CD4-positive, alpha-beta T cell (primary cell): ENCODE data around the gene TBX1. TPM values are rescaled to one million over a fixed set of nuclear protein-coding genes. Genes with fewer than 3 reads are reported as not detected.

ENCODE experiments used
- ATAC-seq: fragments of 200-7000 bp; cut with Tn5 transposase; one replicate; pipeline ENCODE4 v1.10.0; 2022; ENCODE audit warnings: mild to moderate bottlenecking; ENCODE audit not compliant: poor library complexity
- CTCF ChIA-PET: fragments of 350-600 bp; sonication (Branson Sonifier 250); formaldehyde crosslinking; loops from one replicate; lab custom pipeline; 2021; ENCODE audit warnings: antibody characterized with exemption, inconsistent platforms; lab: Charles Lee
- POLR2A ChIA-PET: fragments of 350-600 bp; sonication (Branson Sonifier 250); formaldehyde crosslinking; loops from one replicate; lab custom pipeline; 2021; ENCODE audit warnings: antibody characterized with exemption, inconsistent platforms; lab: Charles Lee
- DNase-seq, 14 experiments: peaks; one replicate each; pipeline ENCODE4 v3.0.0-alpha.2; 2013 to 2020; ENCODE audit warnings: mixed read lengths in 2 of 14
- H3K27ac ChIP-seq, 2 donors: one replicate each; pipeline versions ENCODE4 v1.5.1 to v1.7.0; 2013; ENCODE audit warnings: low read length in 2 of 2, low read depth in 1 of 2, mild to moderate bottlenecking in 1 of 2
- H3K27me3 ChIP-seq, 2 experiments: 1 replicate in 1 of 2; 2 replicates in 1 of 2; pipeline versions ENCODE4 v1.6.1 to v1.7.0; 2013; ENCODE audit warnings: low read length in 2 of 2, control low read depth in 1 of 2, mild to moderate bottlenecking in 1 of 2, moderate library complexity in 1 of 2; ENCODE audit not compliant: insufficient read depth in 2 of 2, control insufficient read depth in 1 of 2
- H3K36me3 ChIP-seq: one replicate; pipeline ENCODE4 v1.6.1; 2013; ENCODE audit warnings: low read length, control low read depth; ENCODE audit not compliant: insufficient read depth
- H3K4me1 ChIP-seq: one replicate; pipeline ENCODE4 v1.6.1; 2013; ENCODE audit warnings: low read length, control low read depth; ENCODE audit not compliant: insufficient read depth
- H3K4me3 ChIP-seq: one replicate; pipeline ENCODE4 v1.5.1; 2013; ENCODE audit warnings: mild to moderate bottlenecking, low read length, moderate library complexity
- H3K9me3 ChIP-seq, 2 experiments: 1 replicate in 1 of 2; 2 replicates in 1 of 2; pipeline versions ENCODE4 v1.6.1 to v1.7.0; 2013; ENCODE audit warnings: low read length in 2 of 2, mild to moderate bottlenecking in 2 of 2, control low read depth in 1 of 2, moderate library complexity in 1 of 2; ENCODE audit not compliant: control insufficient read depth in 1 of 2, insufficient read depth in 1 of 2
- H3K27ac Mint-ChIP-seq: one replicate; pipeline ENCODE4 v1.8.0; 2020; ENCODE audit warnings: mixed read lengths
- H3K27me3 Mint-ChIP-seq: one replicate; pipeline ENCODE4 v1.8.0; 2021; ENCODE audit warnings: mixed read lengths
- H3K36me3 Mint-ChIP-seq: one replicate; pipeline ENCODE4 v1.8.0; 2021; ENCODE audit warnings: low read depth, mixed read lengths
- H3K4me1 Mint-ChIP-seq: one replicate; pipeline ENCODE4 v1.8.0; 2021; ENCODE audit warnings: low read depth, mixed read lengths
- H3K4me3 Mint-ChIP-seq: one replicate; pipeline ENCODE4 v1.8.0; 2020; ENCODE audit warnings: mild to moderate bottlenecking, mixed read lengths
- H3K9me3 Mint-ChIP-seq: one replicate; pipeline ENCODE4 v1.8.0; 2020; ENCODE audit warnings: mixed read lengths
- intact Hi-C, 2 experiments: fragments of 100-400 bp; cut with DNase I in 1 of 2; cut with micrococcal nuclease in 1 of 2; formaldehyde crosslinking; loops; one replicate each; pipeline versions ENCODE4 v1.15.1 to v1.9.0; 2023 to 2025; cut with DNase I, micrococcal nuclease
- polyA plus RNA-seq, 2 donors: library from polyadenylated mRNA; unstranded; fragments of 120-200 nt; gene quantifications; one replicate each; pipeline ENCODE4 v1.2.1, GENCODE V29; 2013
- total RNA-seq, 174 experiments: library from RNA in 2 of 174; stranded (reverse) in 2 of 174; gene quantifications; one replicate each; pipeline ENCODE4 v1.2.3 and lab custom pipeline; 2021 to 2026
- TF ChIP-seq, protein P1 (sequence below): fragments of 200-600 bp; IDR thresholded peaks from one replicate; pipeline ENCODE4 v1.8.0; 2022; ENCODE audit warnings: antibody characterized with exemption, mild to moderate bottlenecking

TBX1 gene
- total RNA-seq (not detected), total RNA-seq (lab: John Stamatoyannopoulos, UW) (0 to 0.25 (median 0) reads per million in 172 experiments)
- polyA plus RNA-seq (2013, experiment 1 of 2), result not detected
- polyA plus RNA-seq (2013, experiment 2 of 2), result 0.26 TPM

DNA sequence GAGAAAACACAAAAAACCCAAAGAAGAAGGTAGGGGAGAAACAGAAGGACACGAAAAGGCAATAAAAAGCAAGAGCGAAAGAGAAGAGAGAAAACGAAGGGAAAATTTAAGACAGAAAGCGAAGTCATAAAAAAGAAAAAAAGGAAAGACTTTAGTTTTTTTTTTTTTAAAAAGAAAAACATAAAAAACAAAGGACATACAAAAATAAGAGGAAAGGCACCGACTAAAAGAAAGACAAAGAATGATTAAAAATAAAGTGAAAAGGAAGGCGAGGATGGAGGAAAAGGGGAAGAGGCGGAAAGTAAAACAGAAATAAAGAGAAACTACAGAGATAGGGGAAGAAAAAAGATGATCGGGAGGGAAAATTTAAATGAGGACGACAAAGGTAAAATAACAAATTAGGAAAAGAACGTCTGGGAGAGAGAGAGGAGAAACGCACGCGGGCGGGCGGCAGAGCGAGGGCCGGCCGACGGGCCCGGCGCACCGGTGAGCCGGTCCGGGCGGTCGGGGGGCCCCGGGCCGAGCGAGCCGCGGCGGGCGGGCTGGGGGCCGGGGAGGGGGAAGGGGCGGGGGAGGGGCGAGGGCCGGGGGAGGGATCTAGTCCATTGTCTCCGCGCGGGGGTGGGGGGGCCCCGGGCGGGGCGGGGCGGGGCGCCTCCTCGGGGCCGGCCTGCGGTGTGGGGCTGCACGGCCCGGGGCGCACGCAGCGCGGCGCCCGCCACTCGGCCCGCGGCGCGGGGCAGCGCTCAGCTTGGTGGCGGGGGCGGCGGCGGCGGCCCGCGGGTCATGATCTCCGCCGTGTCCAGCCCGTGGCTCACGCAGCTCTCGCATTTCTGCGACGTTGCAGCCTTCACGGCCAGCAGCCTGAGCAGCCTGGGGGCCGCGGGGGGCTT, at the start of gene TBX1:
Gene TBX1, plus strand, starts transcription at position 721 of the 893 bp plus-strand sequence. Its CDS starts 66 bp downstream, at position 787.
- H3K27me3 Mint-ChIP-seq, result peaks cover 75% of the 10 kb centered on the region
- H3K9me3 ChIP-seq, result peaks cover 0 to 42% of the 10 kb centered on the region in 2 experiments
- intact Hi-C loops, result no loop called here
- H3K36me3 Mint-ChIP-seq, result no peaks in the 10 kb centered on the region
- POLR2A ChIA-PET, result no interaction called here
- peak within 1 kb of the TSS; percentile 5 for H3K4me3 ChIP-seq
- no peaks in the 10 kb centered on the region for H3K9me3 Mint-ChIP-seq
- H3K4me1 ChIP-seq, result peaks cover 29% of the 10 kb centered on the region
- peaks cover 36% of the 10 kb centered on the region for H3K4me1 Mint-ChIP-seq
- TF ChIP-seq, protein P1, sequence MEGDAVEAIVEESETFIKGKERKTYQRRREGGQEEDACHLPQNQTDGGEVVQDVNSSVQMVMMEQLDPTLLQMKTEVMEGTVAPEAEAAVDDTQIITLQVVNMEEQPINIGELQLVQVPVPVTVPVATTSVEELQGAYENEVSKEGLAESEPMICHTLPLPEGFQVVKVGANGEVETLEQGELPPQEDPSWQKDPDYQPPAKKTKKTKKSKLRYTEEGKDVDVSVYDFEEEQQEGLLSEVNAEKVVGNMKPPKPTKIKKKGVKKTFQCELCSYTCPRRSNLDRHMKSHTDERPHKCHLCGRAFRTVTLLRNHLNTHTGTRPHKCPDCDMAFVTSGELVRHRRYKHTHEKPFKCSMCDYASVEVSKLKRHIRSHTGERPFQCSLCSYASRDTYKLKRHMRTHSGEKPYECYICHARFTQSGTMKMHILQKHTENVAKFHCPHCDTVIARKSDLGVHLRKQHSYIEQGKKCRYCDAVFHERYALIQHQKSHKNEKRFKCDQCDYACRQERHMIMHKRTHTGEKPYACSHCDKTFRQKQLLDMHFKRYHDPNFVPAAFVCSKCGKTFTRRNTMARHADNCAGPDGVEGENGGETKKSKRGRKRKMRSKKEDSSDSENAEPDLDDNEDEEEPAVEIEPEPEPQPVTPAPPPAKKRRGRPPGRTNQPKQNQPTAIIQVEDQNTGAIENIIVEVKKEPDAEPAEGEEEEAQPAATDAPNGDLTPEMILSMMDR, result no peak
- no peak within 1 kb of the TSS for H3K27ac Mint-ChIP-seq
- H3K27ac ChIP-seq, result no peak within 1 kb of the TSS
- no peaks in the 10 kb centered on the region for H3K36me3 ChIP-seq
- DNase-seq (no peak), ATAC-seq (no peak)
- CTCF ChIA-PET, result interaction anchor here (2.1 kb wide), 1 partner anchor 30 kb away, joined by 5 read pairs; no protein-coding TSS in a partner anchor
- H3K27me3 ChIP-seq, result peaks cover 68 to 81% of the 10 kb centered on the region in 2 experiments
- peak within 1 kb of the TSS; percentile 85 for H3K4me3 Mint-ChIP-seq

DNA sequence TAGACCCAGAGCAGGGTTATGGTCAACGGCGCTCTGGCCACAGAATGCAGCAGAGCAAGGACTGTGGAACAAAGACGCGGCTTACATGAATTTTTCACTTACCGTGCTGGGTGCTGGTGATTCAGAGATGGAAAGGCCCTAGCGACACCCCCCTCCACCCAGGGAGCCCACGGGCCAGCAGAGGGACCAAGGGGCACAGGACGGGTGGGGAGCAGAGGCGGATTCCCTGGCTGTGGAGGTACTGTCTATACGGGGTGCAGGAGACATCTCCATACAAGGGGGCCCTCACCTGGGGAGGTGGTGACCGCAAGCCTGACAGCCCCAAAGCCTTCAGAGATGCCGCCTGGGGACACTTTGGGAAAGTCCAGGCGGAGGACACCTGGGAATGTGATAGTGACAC, 47.3 kb upstream of the TBX1 start:
- Histone ChIP-seq H3K4me3 (no peak overlapping the region), H3K9me3 (peaks cover 0 to 17% of the 10 kb centered on the region in 2 experiments), H3K4me1 (peaks cover 19% of the 10 kb centered on the region), H3K36me3 (no peaks in the 10 kb centered on the region), H3K27ac (no peak overlapping the region), H3K27me3 (peaks cover 31% of the 10 kb centered on the region in 2 experiments)
- peaks cover 22% of the 10 kb centered on the region for H3K27me3 Mint-ChIP-seq
- peaks cover 4% of the 10 kb centered on the region for H3K4me1 Mint-ChIP-seq
- TF ChIP-seq, protein P1, result no peak
- intact Hi-C loops, result loop anchor here in 1 of 2 experiments (10.0 kb wide), 1 partner anchor 218 kb away; no protein-coding TSS in a partner anchor
- no peaks in the 10 kb centered on the region for H3K9me3 Mint-ChIP-seq
- ATAC-seq (no peak), DNase-seq (peak in 1 of 14 experiments; percentile 11)
- H3K36me3 Mint-ChIP-seq, result no peaks in the 10 kb centered on the region
- peak overlapping the region; percentile 76 for H3K4me3 Mint-ChIP-seq
- no peak overlapping the region for H3K27ac Mint-ChIP-seq
- POLR2A ChIA-PET, result no interaction called here
- CTCF ChIA-PET, result no interaction called here

DNA sequence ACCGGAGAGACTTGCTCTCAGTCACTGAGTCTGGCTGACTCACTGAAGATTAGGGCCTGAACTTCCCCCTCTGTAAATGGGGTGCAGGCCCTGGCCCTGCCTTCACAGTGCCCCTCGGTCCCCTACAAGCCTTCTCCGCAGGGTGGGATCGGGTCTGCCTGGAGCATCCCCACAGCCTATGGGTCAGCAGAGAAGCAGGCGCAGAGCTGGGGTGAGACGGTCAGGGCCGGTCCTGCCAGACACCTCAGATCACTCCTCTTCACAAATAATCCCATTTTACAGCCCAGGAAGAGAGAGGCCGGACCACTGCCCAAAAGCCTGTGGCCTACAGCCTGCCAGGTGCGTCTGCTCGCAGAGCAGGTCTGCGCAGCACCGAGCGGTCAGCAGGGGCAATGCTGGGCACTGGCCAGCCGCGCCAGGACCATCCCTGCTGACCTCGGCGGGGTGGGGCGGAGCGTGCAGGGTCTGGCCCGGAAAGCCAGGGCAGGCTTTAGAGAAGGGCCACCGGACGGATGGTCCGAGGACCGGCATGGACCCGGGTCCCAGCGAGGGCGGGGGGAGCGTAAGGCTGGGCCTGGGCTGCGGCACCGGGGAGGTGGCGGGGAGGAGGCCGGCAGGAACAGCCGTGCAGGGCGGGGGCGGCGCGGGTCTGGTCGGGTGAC, 46.8 kb upstream of the TBX1 start:
- Mint-ChIP-seq H3K36me3 (no peaks in the 10 kb centered on the region), H3K27me3 (peaks cover 22% of the 10 kb centered on the region), H3K4me3 (peak overlapping the region; percentile 76), H3K4me1 (peaks cover 4% of the 10 kb centered on the region), H3K9me3 (no peaks in the 10 kb centered on the region), H3K27ac (no peak overlapping the region)
- ChIA-PET CTCF (no interaction called here), POLR2A (no interaction called here)
- peak in 1 of 14 experiments; percentile 31 for DNase-seq
- intact Hi-C loops, result loop anchor here in 1 of 2 experiments (10.0 kb wide), 1 partner anchor 219 kb away; no protein-coding TSS in a partner anchor
- Histone ChIP-seq H3K9me3 (peaks cover 0 to 12% of the 10 kb centered on the region in 2 experiments), H3K27me3 (peaks cover 31 to 35% of the 10 kb centered on the region in 2 experiments), H3K4me3 (no peak overlapping the region), H3K36me3 (no peaks in the 10 kb centered on the region), H3K4me1 (peaks cover 24% of the 10 kb centered on the region), H3K27ac (no peak overlapping the region)
- TF ChIP-seq, protein P1, result no peak
- ATAC-seq, result no peak
